Ascending aorta (tissue), 2 donors: ENCODE data around the gene IL17D. TPM values are rescaled to one million over a fixed set of nuclear protein-coding genes. Genes with fewer than 3 reads are reported as not detected.
"Not testable (repeated sequence)": the region's sequence is repeated elsewhere in the genome, so short reads cannot be mapped to it uniquely, and the experiment has no call there.

Experiments used
- DNase-seq, 2 donors: peaks; one replicate each; pipeline ENCODE4 v3.0.0-alpha.2; 2019; ENCODE audit warnings: low spot score in 2 of 2
- H3K27ac ChIP-seq, 2 donors: fragments of 200-600 bp; sonication (generic); one replicate each; pipeline ENCODE4 v1.5.1; 2016 to 2017; ENCODE audit warnings: mild to moderate bottlenecking in 1 of 2
- H3K27me3 ChIP-seq: fragments of 200-600 bp; sonication (generic); one replicate; pipeline ENCODE4 v1.5.1; 2017
- H3K36me3 ChIP-seq, 2 donors: fragments of 200-600 bp; sonication (generic); one replicate each; pipeline ENCODE4 v1.5.1; 2016
- H3K4me1 ChIP-seq, 2 donors: fragments of 200-600 bp; sonication (generic); one replicate each; pipeline ENCODE4 v1.5.1; 2016 to 2017; ENCODE audit warnings: mild to moderate bottlenecking in 1 of 2
- H3K4me3 ChIP-seq, 2 donors: fragments of 200-600 bp; sonication (generic); one replicate each; pipeline ENCODE4 v1.5.1; 2016 to 2017; ENCODE audit warnings: mild to moderate bottlenecking in 1 of 2
- H3K9me3 ChIP-seq, 2 donors: fragments of 200-600 bp; sonication (generic); one replicate each; pipeline ENCODE4 v1.5.1; 2016
- CTCF ChIP-seq, 3 experiments: fragments of 200-600 bp in 2 of 3; fragments of 450-650 bp in 1 of 3; sonication (generic) in 2 of 3; IDR thresholded peaks; one replicate each; pipeline ENCODE4 v1.5.1; 2016 to 2019; ENCODE audit warnings: antibody characterized with exemption in 3 of 3, mild to moderate bottlenecking in 1 of 3, moderate library complexity in 1 of 3
- intact Hi-C: fragments of 100-400 bp; cut with DNase I; formaldehyde crosslinking; loops from one replicate; pipeline ENCODE4 v1.15.1; 2023
- total RNA-seq: library from RNA; depleted of rRNA; stranded (reverse); fragments of >200 nt; gene quantifications from one replicate; pipeline ENCODE4 v1.1.0, GENCODE V29; 2016

IL17D gene
- total RNA-seq, 1 donor from 2014 or later = not detected

GRCh38 chr13:20667857-20668437, 35.6 kb upstream of the IL17D start:
- no peak for TF ChIP-seq CTCF (IDR thresholded peaks at IDR 0.05)
- intact Hi-C loops = no loop called here
- Histone ChIP-seq H3K36me3 (peaks cover 5 to 22% of the 10 kb centered on the region in 2 donors), H3K4me3 (no peak overlapping the region), H3K4me1 (no peaks in the 10 kb centered on the region), H3K27me3 (no peaks in the 10 kb centered on the region), H3K9me3 (no peaks in the 10 kb centered on the region), H3K27ac (no peak overlapping the region)
- DNase-seq = no peak

- DNase-seq = no peak
- Histone ChIP-seq H3K36me3 (peaks cover 2 to 13% of the 10 kb centered on the region in 2 donors), H3K27ac (no peak overlapping the region), H3K4me3 (no peak overlapping the region), H3K9me3 (no peaks in the 10 kb centered on the region), H3K27me3 (no peaks in the 10 kb centered on the region), H3K4me1 (no peaks in the 10 kb centered on the region)
- intact Hi-C loops = no loop called here
- no peak for TF ChIP-seq CTCF (IDR thresholded peaks at IDR 0.05)
These were observed 34.3 kb upstream of the IL17D start for GRCh38 chr13:20669162-20669561.

- Histone ChIP-seq H3K4me1 (no peaks in the 10 kb centered on the region), H3K27ac (no peak overlapping the region), H3K27me3 (no peaks in the 10 kb centered on the region), H3K4me3 (no peak overlapping the region), H3K9me3 (no peaks in the 10 kb centered on the region), H3K36me3 (peaks cover 2 to 4% of the 10 kb centered on the region in 2 donors)
- no peak for DNase-seq
- no peak for TF ChIP-seq CTCF (IDR thresholded peaks at IDR 0.05)
- intact Hi-C loops = no loop called here
These were observed 31.7 kb upstream of the IL17D start for GRCh38 chr13:20671789-20672188.

GRCh38 chr13:20672772-20673171, 30.7 kb upstream of the IL17D start:
- intact Hi-C loops = no loop called here
- no peak overlapping the region for H3K27ac ChIP-seq

GRCh38 chr13:20673715-20674114, 29.8 kb upstream of the IL17D start:
- no peak for TF ChIP-seq CTCF (IDR thresholded peaks at IDR 0.05)
- H3K36me3 ChIP-seq = peaks cover 2 to 4% of the 10 kb centered on the region in 2 donors
- no peak for DNase-seq
- no peak overlapping the region for H3K27ac ChIP-seq
- no peaks in the 10 kb centered on the region for H3K9me3 ChIP-seq
- no peaks in the 10 kb centered on the region for H3K27me3 ChIP-seq
- H3K4me1 ChIP-seq = no peaks in the 10 kb centered on the region
- intact Hi-C loops = no loop called here
- no peak overlapping the region for H3K4me3 ChIP-seq

More at GRCh38 chr13:20672772-20673171, 30.7 kb upstream of the IL17D start:
- Histone ChIP-seq H3K4me3 (no peak overlapping the region), H3K4me1 (no peaks in the 10 kb centered on the region), H3K36me3 (peaks cover 2 to 4% of the 10 kb centered on the region in 2 donors), H3K27me3 (no peaks in the 10 kb centered on the region), H3K9me3 (no peaks in the 10 kb centered on the region)
- DNase-seq = no peak
- TF ChIP-seq CTCF (IDR thresholded peaks at IDR 0.05) = no peak

GRCh38 chr13:20676213-20676612, 27.3 kb upstream of the IL17D start:
- H3K4me3 ChIP-seq = no peak overlapping the region
- no peaks in the 10 kb centered on the region for H3K4me1 ChIP-seq
- DNase-seq = no peak
- intact Hi-C loops = no loop called here
- no peak overlapping the region for H3K27ac ChIP-seq
- H3K9me3 ChIP-seq = no peaks in the 10 kb centered on the region
- H3K27me3 ChIP-seq = no peaks in the 10 kb centered on the region
- no peak for TF ChIP-seq CTCF (IDR thresholded peaks at IDR 0.05)
- peaks cover 0 to 4% of the 10 kb centered on the region in 2 donors for H3K36me3 ChIP-seq

- H3K36me3 ChIP-seq, H3K27me3 ChIP-seq, H3K27ac ChIP-seq, intact Hi-C loops, H3K9me3 ChIP-seq, H3K4me1 ChIP-seq, H3K4me3 ChIP-seq, DNase-seq: not testable (repeated sequence)
These were observed 24.9 kb upstream of the IL17D start for GRCh38 chr13:20678606-20679005.
